Suprapubic skin (tissue), 3 donors: ENCODE data around the gene SLC16A10.

ENCODE experiments used
- CTCF ChIP-seq, 2 donors: fragments of 200-600 bp in 1 of 2; fragments of 450-650 bp in 1 of 2; sonication (generic) in 1 of 2; IDR thresholded peaks; one replicate each; pipeline ENCODE4 v1.5.1; 2016 to 2019; ENCODE audit warnings: antibody characterized with exemption in 2 of 2, mild to moderate bottlenecking in 1 of 2, moderate library complexity in 1 of 2
- EP300 ChIP-seq: sonication (generic); formaldehyde crosslinking; IDR thresholded peaks from one replicate; pipeline ENCODE4 v1.6.1; 2017; ENCODE audit warnings: antibody characterized with exemption
- POLR2A ChIP-seq, 2 donors: fragments of 450-650 bp; IDR thresholded peaks; one replicate each; pipeline ENCODE4 v1.6.1; 2017; ENCODE audit warnings: antibody characterized with exemption in 2 of 2, mild to moderate bottlenecking in 2 of 2, moderate library complexity in 2 of 2

GRCh38 chr6:111096246-111096645 lies 8.9 kb downstream of the SLC16A10 start:
- no peak for TF ChIP-seq POLR2A (IDR thresholded peaks at IDR 0.05)
- no peak for TF ChIP-seq CTCF (IDR thresholded peaks at IDR 0.05)
- no peak for TF ChIP-seq EP300
